HG02763 (cell line): Measurements from ENCODE around the gene TGFBR3.

Experiments used
- ATAC-seq: cut with Tn5 transposase; IDR thresholded peaks from one replicate; pipeline ENCODE4 v1.9.1; 2021; ENCODE audit warnings: mild to moderate bottlenecking, moderate library complexity; ENCODE audit not compliant: unreplicated experiment

Gene TGFBR3

DNA sequence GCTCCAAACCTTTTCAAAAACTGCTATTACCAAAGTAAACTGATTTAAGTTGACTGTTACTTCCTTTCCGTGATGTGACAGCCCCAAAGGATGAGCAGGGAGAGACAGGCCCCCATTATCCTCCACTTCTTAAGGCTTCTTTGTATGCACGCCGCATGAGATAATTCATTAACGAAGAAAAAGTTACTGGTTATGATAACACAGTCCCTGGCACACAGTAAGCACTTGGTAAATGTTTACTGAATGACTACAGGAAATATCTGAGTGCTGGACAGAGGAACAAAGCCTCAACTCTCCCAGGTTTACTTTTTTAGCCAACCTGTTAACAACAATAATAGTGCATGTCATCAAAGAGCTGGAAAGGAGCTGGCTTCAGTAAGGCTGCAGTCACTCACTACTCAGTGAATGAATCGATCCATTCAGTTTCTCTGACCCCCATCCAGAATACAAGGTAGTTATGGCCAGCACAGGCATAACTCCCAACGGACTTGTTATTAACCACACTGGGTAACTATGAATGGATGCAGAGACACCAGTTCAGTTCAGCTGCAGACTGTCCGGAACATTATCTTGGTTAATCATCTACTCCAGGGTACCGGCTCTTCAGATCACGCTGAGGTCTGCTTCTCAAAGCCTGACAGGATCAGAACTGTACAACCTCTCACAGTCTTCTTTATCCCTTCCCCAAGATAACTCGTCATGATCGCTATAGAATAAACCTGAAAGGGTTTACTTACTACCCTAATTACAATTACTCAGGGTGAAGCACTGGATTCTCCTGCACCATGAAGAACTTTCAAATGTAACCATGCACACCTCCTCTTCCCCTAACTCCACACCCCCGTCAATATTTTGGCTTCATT lies 58.3 kb downstream of the TGFBR3 start:
- ATAC-seq: no peak

DNA sequence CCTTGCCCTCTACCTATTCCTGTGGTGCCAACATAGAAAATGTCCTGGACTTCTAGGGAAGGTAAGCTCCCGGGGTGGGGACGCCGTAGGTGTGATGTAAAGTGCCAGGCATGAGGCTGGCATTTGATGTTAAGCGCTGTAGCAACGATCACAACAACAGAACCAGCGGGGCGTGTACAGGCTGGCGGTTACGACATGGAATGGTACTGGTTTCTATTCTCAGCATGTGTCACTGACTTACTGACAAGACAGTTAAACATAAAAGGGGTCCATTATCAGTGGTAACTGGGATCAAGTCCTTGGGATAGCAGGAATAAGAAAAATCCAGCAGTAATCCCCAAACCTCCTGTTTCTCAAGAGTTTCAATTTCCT lies 58.9 kb downstream of the TGFBR3 start:
- ATAC-seq: no peak

DNA sequence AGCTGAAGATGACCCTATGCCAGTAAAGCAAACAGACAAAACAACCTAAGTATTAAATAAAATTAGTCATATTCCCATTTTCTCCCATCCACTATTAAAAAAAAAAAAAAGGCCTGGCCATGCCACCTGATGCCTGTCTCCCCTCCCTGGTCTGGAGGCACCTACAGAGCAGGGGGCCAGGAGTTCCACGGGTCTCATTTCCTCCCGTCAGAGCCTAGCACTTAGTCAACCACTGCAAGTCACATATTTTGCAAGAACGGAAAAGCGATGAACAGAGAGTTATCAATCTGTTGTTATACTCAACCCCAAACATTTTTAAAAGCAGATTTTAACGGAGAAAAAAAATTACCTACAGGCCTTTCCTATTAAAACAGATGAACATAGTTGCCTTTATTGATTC lies 59.3 kb downstream of the TGFBR3 start:
- no peak for ATAC-seq

DNA sequence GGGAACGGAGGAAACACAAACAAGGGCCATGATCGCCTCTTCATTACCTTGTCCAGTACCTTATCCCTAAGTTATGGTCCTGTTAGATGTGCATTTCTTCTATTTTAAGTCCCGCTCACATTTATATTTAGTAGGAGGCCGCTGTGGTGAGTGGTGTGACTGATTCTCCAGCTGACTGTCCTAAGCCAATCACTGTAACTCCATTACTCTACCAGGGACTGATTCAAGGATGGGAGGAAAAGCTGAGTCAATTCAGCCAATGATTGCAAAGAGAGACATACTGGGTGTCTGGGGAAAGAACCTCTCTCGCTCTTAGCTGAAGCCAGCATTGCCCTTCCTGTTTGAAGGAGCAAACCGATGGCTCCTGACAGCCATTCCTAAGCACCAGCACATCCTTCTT lies 59.7 kb downstream of the TGFBR3 start:
- ATAC-seq: no peak

DNA sequence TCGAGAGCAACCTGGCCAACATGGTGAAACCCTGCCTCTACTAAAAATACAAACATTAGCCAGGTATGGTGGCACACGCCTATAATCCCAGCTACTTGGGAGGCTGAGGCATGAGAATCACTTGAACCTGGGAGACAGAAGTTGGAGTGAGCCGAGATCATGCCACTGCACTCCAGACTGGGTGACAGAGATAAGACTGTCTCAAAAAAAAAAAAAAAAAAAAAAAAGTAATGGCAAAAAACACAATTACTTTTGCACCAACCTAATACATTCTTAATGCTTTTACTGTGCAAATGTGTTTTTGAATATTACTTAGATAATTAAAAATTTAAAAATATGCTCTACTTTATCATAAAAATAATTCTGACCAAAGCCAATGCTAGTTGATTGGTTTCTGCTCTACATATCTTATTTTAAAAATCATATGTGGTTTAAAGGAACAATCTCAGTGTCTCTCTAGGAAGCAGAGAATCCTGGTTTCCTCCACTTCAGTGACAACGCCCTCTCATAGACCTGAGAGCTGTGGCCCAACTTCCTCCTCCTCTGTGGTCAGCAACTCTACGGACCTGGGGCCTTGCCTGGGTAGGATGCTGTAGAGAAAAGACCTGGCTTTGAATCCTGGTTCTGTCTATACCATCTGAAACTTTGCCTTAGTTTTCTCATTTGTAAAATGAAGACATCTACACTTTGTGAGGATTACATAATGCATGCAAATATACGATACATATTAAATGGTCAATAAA lies 64.7 kb downstream of the TGFBR3 start:
- no peak for ATAC-seq

DNA sequence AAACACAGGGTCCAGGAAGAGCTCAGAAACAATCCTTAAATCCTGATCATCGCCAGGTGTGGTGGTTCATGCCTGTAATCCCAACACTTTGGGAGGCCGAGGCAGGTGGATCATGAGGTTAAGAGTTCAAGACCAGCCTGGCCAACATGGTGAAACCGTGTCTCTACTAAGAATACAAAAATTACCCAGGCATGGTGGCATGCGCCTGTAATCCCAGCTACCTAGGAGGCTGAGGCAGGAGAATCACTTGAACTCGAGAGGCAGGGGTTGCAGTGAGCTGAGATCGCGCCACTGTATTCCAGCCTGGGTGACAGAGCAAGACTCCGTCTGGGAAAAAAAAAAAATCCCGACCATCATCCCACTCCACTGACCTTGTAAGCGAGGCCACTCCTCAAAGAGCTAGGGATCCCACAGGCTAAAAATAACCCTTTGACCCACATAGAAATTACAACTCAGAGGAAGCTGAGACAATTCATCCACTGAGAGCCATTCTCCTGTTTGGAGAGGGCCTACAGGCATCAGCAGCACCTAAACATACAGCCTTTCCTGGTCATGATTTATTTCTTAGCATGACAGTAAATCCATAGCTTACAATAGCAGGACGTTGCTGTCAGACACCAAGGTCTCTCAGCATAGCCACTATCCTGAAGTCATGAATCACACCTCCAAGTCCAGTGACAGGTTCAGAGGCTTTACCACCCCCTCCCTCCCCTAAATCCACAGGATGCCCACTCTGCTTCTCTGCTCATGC lies 66.7 kb downstream of the TGFBR3 start:
- no peak for ATAC-seq

DNA sequence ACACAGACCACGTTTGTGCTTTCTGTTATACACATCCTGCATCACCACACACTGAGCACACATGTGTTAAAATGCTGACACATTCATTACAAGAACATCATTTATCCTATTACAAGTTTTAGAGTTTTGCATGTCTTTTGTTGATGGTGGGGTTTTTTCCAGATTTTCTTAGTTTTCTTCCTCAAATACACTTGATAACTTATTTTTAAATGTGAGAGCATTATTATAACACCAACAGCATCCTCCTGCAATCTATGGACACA lies 67.3 kb downstream of the TGFBR3 start:
- ATAC-seq: no peak

DNA sequence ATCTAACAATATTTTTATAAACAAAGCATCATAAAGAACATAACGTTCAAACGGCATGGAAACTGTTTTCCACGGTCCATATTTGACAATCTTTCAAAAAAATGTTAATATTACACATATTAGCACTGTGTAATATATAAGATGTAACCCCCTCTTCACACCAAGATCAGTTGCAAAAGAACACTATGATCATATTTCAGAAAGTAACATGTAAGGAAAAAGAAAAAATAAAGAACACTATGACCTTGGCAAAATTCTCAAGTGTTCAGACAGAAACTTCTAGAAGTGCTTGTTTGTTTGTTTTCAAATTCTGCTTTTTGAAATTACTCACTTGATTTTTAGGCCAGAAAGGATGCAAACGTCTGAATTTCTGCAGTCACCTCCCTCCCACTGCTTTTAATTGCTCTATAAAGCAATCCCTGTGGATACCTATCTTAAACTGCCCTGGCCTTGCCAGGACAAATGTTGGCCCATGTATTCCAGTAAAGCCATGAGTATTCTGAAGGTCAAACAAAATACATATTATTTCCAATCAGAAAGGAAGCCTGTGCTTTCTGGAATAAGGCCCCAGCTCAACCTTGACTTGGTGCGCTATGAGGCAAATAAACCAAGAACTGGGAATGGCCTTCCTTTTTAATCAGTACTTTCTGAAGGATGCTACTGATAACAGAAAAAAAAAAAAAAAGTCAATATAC lies 68.6 kb downstream of the TGFBR3 start:
- ATAC-seq: no peak

DNA sequence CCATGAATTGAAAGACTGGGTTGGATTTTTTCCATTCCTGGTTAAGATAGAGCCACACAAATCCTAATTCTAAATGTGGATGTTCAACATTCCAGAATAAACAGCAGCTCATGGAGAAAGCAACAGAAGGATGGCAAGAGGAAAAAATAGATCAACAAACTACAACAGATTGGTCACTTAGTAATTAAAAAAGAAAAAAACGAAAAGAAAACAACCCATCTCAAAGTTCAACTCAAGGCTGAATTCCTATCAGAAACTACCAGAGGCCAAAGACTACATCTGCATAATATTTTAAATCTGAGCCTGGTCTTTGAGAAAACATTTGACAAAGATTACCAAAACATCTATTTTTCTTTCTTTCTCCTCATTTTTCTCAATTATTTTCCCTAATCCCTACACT lies 69.9 kb downstream of the TGFBR3 start:
- no peak for ATAC-seq

DNA sequence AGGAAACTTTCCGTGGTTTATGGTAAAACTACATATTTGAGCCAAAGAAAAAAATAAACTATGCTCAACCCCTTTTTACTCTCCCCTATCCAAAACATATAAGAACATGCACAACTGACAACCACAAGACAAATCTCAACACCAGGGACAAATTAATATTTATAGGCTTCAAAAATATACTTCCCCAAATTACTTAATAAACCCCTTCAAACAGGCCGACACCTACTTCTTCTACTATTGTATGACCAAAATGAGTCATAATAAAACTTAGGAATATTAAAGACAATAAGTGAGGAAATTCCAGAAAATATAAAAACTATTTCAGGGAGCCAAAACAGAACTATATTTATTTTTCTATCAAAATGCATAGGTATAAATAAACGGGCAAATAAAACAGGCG lies 71.5 kb downstream of the TGFBR3 start:
- no peak for ATAC-seq

DNA sequence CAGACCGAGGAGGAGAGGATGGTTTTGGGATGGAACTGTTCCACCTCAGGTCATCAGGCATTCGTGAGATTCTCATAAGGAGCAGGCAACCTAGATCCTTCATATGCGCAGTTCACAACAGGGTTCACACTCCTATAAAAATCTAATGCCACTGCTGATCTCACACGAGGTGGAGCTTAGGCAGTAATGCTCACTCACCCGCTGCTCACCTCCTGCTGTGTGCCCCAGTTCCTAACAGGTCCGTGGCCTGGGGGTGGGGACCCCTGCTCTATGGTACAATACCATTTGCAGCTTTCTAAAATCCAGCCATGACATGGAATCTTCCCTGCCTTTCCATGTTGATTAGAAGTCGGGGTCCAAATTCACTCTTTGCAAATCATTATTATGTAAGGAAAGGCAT lies 72.1 kb downstream of the TGFBR3 start:
- no peak for ATAC-seq

DNA sequence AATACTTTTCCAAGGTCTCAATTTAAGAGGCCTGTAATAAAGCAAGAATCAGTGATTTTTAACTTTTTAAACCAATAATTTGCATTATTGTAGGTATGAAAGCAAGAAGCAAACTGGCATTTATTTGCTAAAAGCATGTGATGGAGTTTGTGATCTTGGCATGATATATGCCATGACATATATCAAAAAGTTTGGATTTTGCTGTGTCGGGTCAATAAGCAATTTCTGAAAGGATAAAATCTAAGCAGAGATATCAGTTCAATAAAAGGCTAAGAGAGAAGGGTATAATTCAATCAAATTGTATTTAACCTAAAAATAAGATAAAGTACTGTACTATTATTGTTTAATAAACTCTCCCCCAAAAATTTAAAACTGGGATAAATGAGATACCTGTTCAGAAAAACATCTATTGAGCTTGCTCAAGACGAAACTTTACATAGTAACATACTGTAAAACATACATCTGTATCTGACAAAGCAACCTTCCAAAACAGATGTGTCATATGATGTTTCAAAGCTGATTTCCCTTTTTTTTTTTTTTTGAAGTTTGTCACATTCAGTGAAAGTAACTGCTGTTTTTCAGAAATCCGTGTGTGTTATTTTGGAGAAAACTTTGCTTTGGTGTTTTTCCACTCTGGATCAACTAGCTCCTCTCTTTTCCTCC lies 74.5 kb downstream of the TGFBR3 start:
- no peak for ATAC-seq

DNA sequence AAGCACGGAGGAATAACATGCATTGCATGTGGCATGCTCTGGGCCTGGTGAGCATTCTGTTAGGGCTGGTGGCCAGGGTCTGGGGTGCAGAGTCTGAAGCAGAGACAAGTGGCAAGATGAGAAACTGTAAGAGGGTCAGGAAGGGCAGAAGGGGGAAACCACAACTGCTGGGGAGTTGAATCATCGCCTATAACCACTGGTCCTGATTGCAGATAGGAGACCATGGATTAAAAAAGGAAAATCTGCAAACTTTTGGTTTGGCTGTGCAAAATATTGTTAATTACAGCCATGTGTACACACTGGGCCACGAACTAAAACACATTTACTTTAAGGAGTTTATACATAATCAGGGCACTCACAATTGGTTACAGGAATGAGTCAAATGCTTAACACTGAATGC lies 76.6 kb downstream of the TGFBR3 start:
- no peak for ATAC-seq

DNA sequence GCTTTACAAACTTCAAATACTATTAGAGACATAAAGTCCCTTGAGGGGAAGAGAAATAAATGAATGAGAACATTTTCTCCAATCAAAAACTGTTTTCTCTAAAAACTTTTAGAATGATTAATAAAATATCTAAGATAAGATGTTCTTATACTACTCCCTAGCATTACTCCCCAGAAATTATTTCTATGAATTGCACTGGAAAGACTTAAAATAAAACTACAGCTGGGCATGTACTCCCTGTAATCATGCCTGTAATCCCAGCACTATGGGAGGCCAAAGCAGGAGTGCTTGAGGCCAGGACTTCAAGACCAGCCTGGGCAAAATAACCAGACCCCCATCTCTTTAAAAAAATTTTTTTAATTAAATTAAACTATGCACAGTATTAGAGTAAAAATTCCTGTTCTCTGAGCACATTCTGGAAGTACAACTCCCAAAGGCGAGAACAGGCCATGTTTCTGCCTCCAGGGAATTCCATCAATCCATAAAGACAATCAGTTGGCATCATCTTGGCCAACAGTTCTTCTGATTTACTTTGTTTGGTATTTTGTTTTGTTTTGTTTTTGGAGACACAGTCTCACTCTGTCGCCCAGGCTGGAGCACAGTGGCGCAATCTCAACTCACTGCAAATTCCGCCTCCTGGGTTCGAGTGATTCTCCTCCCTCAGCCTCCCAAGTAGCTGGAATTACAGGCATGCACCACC lies 77.9 kb downstream of the TGFBR3 start:
- no peak for ATAC-seq

DNA sequence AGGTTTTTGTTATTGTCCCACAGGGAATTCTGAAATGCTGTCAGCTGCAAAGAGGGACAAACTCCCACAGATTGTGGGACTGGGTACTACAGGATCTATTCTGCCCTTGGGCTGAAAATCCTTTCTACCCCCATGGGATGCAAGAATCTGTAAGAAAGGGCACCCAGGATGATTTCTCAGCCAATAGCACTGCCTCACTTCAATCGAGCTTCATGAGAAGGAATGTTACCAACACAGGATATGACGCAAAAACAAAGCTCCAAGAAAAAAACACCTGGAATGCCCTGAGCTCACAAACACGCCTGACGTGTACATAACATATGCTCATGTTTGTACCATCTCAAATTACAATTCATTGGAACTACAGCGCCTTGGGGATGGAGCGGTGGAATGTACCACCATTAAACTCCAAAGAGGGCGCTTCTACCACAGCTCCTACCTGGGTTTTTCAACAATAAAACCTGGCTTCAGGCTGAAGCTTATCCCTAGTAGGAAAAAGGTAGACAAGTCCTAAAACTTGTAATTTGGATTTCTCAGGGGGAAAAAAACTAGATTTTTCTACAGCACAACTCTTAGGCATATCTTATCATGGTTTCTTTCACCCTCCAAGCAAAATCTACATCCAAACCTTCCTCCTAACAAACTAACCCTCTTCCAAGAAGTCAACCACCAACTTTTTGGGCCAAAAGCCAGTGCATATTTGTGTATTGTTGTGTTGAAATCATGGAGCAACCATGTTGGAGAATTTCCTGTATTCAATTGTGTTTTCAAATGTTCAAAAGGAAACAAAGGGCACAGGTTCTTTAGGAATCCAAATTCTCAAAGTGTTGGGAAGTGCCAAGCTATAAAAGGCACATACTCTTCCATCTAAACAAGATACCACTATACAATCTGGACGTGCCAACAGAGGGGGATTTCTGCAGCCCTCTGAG lies 78.9 kb downstream of the TGFBR3 start:
- no peak for ATAC-seq

DNA sequence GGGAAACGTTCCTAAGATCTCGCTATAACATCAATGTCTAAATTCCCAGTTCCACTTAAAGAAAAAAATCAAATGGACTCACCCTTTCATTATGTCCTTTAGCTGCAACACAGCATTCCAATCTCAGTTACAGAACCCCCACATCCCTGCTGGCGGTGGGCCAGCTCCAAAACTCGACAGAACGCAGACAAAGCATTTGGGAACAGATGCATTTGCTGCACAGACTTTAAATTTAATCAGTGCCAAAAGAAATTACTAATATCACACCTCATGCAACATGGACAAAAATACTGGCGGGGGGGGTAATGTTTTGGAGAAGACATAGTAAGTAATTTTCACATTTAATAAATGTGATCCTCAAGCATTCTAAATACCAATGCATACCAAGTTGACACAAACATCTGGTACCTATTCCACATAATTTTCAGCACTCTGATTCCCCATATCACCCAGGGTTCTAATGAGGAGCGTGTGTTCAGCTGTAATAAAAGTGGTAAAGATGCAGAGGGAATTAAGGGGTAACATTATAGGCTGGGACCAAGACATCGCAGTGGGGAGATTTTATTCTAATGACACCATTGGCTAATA lies 79.7 kb downstream of the TGFBR3 start:
- no peak for ATAC-seq

DNA sequence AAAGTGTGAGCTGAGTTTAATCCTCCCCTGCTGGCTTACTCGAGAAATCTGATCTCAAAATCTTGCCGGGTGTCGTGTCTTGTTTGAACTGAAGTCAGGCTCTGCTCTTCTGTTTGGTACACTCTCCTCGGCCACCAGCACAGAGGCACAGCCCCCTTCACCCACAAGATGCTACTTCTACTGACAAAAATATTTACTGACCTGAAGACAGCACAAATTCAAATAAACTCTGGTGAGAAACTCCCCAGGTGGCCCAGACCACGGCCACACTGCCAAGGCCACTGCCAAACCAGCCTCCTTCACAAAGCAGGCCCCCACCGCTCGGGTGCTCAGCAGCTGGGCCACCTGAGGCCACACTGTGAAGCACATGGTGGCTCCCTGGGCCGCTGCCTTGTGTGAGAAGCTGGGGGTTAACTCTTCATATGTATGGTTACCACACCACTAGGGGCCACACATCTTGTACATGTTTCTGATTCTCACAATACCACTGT lies 80.6 kb downstream of the TGFBR3 start:
- ATAC-seq: no peak

DNA sequence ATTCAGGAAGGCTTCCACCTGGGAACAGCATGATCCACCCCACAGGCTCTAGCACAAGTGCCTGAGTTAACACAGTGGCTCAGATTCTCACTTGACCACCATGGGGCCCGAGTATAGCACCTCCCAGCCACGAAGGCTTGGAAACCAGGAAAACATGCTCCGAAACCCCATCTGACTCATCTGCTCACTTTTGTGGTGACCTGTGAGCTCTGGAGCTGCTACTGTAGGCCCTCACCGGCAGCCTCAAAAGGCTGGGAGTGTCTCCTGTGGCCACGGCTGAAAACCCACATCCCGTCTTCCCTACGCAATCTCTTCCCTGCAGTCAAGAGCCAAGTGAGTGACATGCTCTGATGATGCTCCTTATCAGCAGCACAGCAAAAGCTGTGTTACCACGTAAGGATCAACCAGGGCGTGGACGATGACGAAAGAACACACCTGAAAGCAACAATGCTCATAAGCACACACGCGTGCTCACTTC lies 81.4 kb downstream of the TGFBR3 start:
- ATAC-seq: peak; percentile 7
